T-helper 17 cell (primary cell): ENCODE data around the gene EHMT2. TPM values are rescaled to one million over a fixed set of nuclear protein-coding genes. Genes with fewer than 3 reads are reported as not detected.
A peak's percentile ranks its signal among the peaks of the same experiment; 100 is the strongest.

Experiments
- ATAC-seq: fragments of 150-1000 bp; cut with Tn5 transposase; 2 replicates; pipeline ENCODE4 v1.10.0; 2021; ENCODE audit warnings: mild to moderate bottlenecking, moderate library complexity
- DNase-seq, 3 donors: peaks; one replicate each; pipeline versions ENCODE4 v3.0.0 to v3.0.0-alpha.2; 2020 to 2021
- H3K9me3 ChIP-seq: one replicate; pipeline ENCODE4 v1.7.0; 2013; ENCODE audit warnings: low read length, mild to moderate bottlenecking; ENCODE audit not compliant: control insufficient read depth, poor library complexity, severe bottlenecking
- H3K27ac Mint-ChIP-seq: one replicate; pipeline ENCODE4 v1.8.0; 2022; ENCODE audit warnings: mild to moderate bottlenecking, moderate library complexity, mixed read lengths
- H3K27me3 Mint-ChIP-seq: one replicate; pipeline ENCODE4 v1.8.0; 2022; ENCODE audit warnings: mixed read lengths
- H3K36me3 Mint-ChIP-seq: one replicate; pipeline ENCODE4 v1.8.0; 2022; ENCODE audit warnings: low read depth, mixed read lengths
- H3K4me1 Mint-ChIP-seq: one replicate; pipeline ENCODE4 v1.8.0; 2022; ENCODE audit warnings: mild to moderate bottlenecking, mixed read lengths
- H3K4me3 Mint-ChIP-seq: one replicate; pipeline ENCODE4 v1.8.0; 2022; ENCODE audit warnings: mild to moderate bottlenecking, moderate library complexity, mixed read lengths
- total RNA-seq, 4 donors: library from RNA in 2 of 4; stranded (reverse) in 2 of 4; gene quantifications; one replicate each; pipeline ENCODE4 v1.2.3 and lab custom pipeline; 2022 to 2026

Gene EHMT2
- total RNA-seq, 2 donors from 2014 or later: 40.4 to 46.2 TPM

DNA sequence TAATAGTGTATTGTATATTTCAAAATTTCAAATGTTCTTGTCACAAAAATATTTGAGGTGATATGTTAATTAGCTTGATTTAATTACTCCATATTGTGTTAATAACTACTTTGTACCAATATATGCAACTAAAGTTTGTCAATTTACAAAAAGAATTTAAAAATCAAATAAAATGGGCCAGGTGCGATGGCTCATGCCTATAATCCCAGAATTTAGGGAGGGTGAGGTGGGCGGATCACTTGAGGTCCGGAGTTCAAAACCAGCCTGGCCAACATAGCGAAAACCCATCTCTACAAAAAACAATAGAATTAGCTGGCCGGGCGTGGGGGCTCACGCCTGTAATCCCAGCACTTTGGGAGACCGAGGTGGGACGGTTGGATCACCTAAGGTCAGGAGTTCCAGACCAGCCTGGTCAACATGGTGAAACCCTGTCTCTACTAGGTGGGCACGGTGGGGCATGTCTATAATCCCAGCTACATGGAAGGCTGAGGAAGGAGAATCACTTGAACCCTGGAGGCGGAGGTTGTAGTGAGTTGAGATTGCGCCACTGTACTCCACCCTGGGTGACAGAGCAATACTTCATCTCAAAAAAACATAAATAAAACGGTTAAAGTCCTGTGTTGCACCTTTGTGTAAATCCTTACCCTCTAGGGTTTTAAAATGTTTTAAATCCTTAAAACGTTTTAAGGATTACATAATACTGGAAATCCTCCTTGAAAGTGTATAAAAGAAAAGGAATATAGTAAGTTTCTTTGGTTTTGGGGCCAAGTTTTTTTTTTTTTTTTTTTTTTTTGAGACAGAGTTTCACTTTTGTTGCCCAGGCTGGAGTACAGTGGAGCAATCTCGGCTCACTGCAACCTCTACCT is 65.9 kb downstream of the EHMT2 start:
- no peak for DNase-seq
- Mint-ChIP-seq H3K4me3 (peak overlapping the region; percentile 94), H3K36me3 (peaks cover 2% of the 10 kb centered on the region), H3K27me3 (no peaks in the 10 kb centered on the region), H3K4me1 (peaks cover 31% of the 10 kb centered on the region), H3K27ac (no peak overlapping the region)
- no peak for ATAC-seq
- no peaks in the 10 kb centered on the region for H3K9me3 ChIP-seq

DNA sequence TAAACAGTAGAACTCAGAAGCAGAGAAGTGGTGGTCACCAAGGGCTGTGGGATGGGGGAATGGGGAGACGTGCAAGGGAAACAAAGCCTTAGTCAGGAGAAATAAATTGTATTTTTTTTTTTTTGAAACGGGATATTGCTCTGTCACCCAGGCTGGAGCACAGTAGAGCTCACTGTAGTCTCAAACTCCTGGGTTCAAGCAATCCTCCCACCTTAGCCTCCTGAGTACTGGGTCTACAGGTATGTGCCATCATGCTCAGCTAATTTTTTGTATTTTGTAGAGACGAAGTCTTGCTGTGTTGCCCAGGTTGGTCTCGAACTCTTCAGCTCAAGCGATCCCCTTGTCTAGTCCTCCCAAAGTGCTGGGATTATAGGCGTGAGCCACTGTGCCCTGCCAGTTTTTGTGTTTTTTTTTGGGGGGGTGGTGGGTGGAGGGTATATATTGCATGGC is 66.6 kb downstream of the EHMT2 start:
- Mint-ChIP-seq H3K36me3 (peaks cover 2% of the 10 kb centered on the region), H3K4me1 (peaks cover 25% of the 10 kb centered on the region), H3K27ac (peak overlapping the region; percentile 94), H3K27me3 (no peaks in the 10 kb centered on the region), H3K4me3 (peak overlapping the region; percentile 94)
- no peak for DNase-seq
- no peaks in the 10 kb centered on the region for H3K9me3 ChIP-seq
- no peak for ATAC-seq

Other genes with a start within 250 kb of the EHMT2 start
- 100 to 1,000 TPM; 229 to 233 TPM for gene BAG6, start 245.0 kb downstream of the EHMT2 start, total RNA-seq
- 1 to 10 TPM; 2.9 to 4.0 TPM for gene APOM, start 241.8 kb downstream of the EHMT2 start, total RNA-seq
- 10 to 100 TPM; 13.3 to 16.9 TPM for gene C6orf47, start 236.9 kb downstream of the EHMT2 start, total RNA-seq
- 10 to 100 TPM in 1 of 2 donors, 1 to 10 TPM in 1; 9.2 to 11.9 TPM for gene GPANK1, start 232.7 kb downstream of the EHMT2 start, total RNA-seq
- gene CSNK2B, start 231.6 kb downstream of the EHMT2 start, total RNA-seq: 100 to 1,000 TPM; 104 to 107 TPM
- gene LY6G5B, start 227.7 kb downstream of the EHMT2 start, total RNA-seq: 10 to 100 TPM; 27.6 to 32.7 TPM
- gene LY6G5C, start 216.6 kb downstream of the EHMT2 start, total RNA-seq: 1 to 10 TPM; 3.8 to 4.6 TPM
- gene ABHD16A, start 194.4 kb downstream of the EHMT2 start, total RNA-seq: 10 to 100 TPM; 57.8 to 75.1 TPM
- gene LY6G6F, start 190.8 kb downstream of the EHMT2 start, total RNA-seq: 10 to 100 TPM in 1 of 2 donors, 1 to 10 TPM in 1; 1.6 to 29.1 TPM
- gene LY6G6D, start 182.3 kb downstream of the EHMT2 start, total RNA-seq: not detected
- gene LY6G6C, start 176.0 kb downstream of the EHMT2 start, total RNA-seq: not detected
- gene MPIG6B, start 174.3 kb downstream of the EHMT2 start, total RNA-seq: 100 to 1,000 TPM in 1 of 2 donors, 1 to 10 TPM in 1; 3.4 to 129 TPM
- gene DDAH2, start 168.4 kb downstream of the EHMT2 start, total RNA-seq: 1 to 10 TPM; 4.7 to 7.3 TPM
- 100 to 1,000 TPM; 145 to 152 TPM for gene CLIC1, start 161.2 kb downstream of the EHMT2 start, total RNA-seq
- 10 to 100 TPM; 12.9 to 18.3 TPM for gene MSH5, start 157.7 kb downstream of the EHMT2 start, total RNA-seq
- gene SAPCD1, start 135.0 kb downstream of the EHMT2 start, total RNA-seq: 1 to 10 TPM; 3.6 to 4.2 TPM
- gene VWA7, start 120.4 kb downstream of the EHMT2 start, total RNA-seq: 1 to 10 TPM; 2.8 to 2.9 TPM
- gene VARS1, start 101.9 kb downstream of the EHMT2 start, total RNA-seq: 10 to 100 TPM; 58.0 to 73.7 TPM
- gene LSM2, start 90.7 kb downstream of the EHMT2 start, total RNA-seq: 10 to 100 TPM; 20.9 to 22.5 TPM
- gene HSPA1L, start 82.4 kb downstream of the EHMT2 start, total RNA-seq: 1 to 10 TPM; 3.4 to 3.5 TPM
- gene HSPA1A, start 82.2 kb downstream of the EHMT2 start, total RNA-seq: 10 to 100 TPM; 15.1 to 20.2 TPM
- 10 to 100 TPM; 18.0 to 20.5 TPM for gene HSPA1B, start 70.0 kb downstream of the EHMT2 start, total RNA-seq
- 10 to 100 TPM; 27.1 to 29.6 TPM for gene NEU1, start 34.9 kb downstream of the EHMT2 start, total RNA-seq
- under 1 TPM; 0.10 to 0.13 TPM for gene SLC44A4, start 18.7 kb downstream of the EHMT2 start, total RNA-seq
- under 1 TPM; 0.50 to 0.96 TPM for gene ZBTB12, start 4.4 kb upstream of the EHMT2 start, total RNA-seq
- 1 to 10 TPM in 1 of 2 donors, not detected in 1; 2.1 TPM for gene C2, start 30.0 kb upstream of the EHMT2 start, total RNA-seq
- under 1 TPM in 1 of 2 donors, not detected in 1; 0.65 TPM for gene CFB, start 48.4 kb upstream of the EHMT2 start, total RNA-seq
- gene NELFE, start 61.3 kb upstream of the EHMT2 start, total RNA-seq: 10 to 100 TPM; 45.8 to 46.2 TPM
- gene SKIC2, start 61.5 kb upstream of the EHMT2 start, total RNA-seq: 10 to 100 TPM; 85.5 to 94.5 TPM
- 10 to 100 TPM; 31.9 to 35.0 TPM for gene DXO, start 74.4 kb upstream of the EHMT2 start, total RNA-seq
- gene C4A, start 84.4 kb upstream of the EHMT2 start, total RNA-seq: 1 to 10 TPM; 3.8 to 5.4 TPM
- 1 to 10 TPM; 2.2 to 3.7 TPM for gene C4B, start 117.1 kb upstream of the EHMT2 start, total RNA-seq
- gene CYP21A2, start 140.7 kb upstream of the EHMT2 start, total RNA-seq: under 1 TPM; 0.35 to 0.76 TPM
- gene TNXB, start 211.6 kb upstream of the EHMT2 start, total RNA-seq: 10 to 100 TPM in 1 of 2 donors, 1 to 10 TPM in 1; 7.3 to 11.4 TPM
- 100 to 1,000 TPM; 107 to 117 TPM for gene ATF6B, start 230.5 kb upstream of the EHMT2 start, total RNA-seq
- 1 to 10 TPM; 1.5 to 1.6 TPM for gene FKBPL, start 232.6 kb upstream of the EHMT2 start, total RNA-seq